H1 (cell line): ENCODE data around the gene KIF25. TPM values are rescaled to one million over a fixed set of nuclear protein-coding genes. Genes with fewer than 3 reads are reported as not detected.

Source experiments
- USF2 ChIP-seq: IDR thresholded peaks from 2 replicates; pipeline ENCODE4 v1.6.1; 2011; ENCODE audit warnings: low read length, improper control_type of control experiment
- polyA plus RNA-seq, 7 experiments: library from polyadenylated mRNA; depleted of rRNA in 3 of 7; stranded (reverse) in 5 of 7; unstranded in 2 of 7; fragments of >200 nt in 5 of 7; fragments of 200-250 nt in 2 of 7; gene quantifications; 1 replicate in 5 of 7; 2 replicates in 1 of 7; 4 replicates in 1 of 7; pipeline versions ENCODE4 v1.2.1 to v1.2.3, GENCODE V29; 2011 to 2013; ENCODE audit warnings: missing spikeins in 2 of 7, mixed read lengths in 2 of 7
- total RNA-seq: library from RNA; stranded (reverse); fragmentation: NEBNext Ultra II Directional; extraction: Animal tissue kit (Norgen Biotek cat#: 25700); gene quantifications from 2 replicates; pipeline ENCODE4 v1.2.1, GENCODE V29; 2021

The KIF25 gene
- total and polyA plus RNA-seq, 2 of the 8 experiments (the other 6 are each of a cell fraction or from before 2014, with no cell fraction given): 1.5 to 2.0 TPM

- no peak for TF ChIP-seq USF2
Observed at GRCh38 chr6:168045706-168046620, 48.5 kb downstream of the KIF25 start (continued).
